ENCODE measurements around the gene CWC27.

GRCh38 chr5:64947801-64948200 lies 179.1 kb downstream of the CWC27 start:
- TF ChIP-seq CTCF (IDR thresholded peaks at IDR 0.05) (no peak), POLR2A (IDR thresholded peaks at IDR 0.05) (no peak), EP300 (IDR thresholded peaks at IDR 0.05) (no peak), POLR2AphosphoS5 (IDR thresholded peaks at IDR 0.05) (no peak)

Data from stomach (tissue), 4 donors.